ENCODE data around the gene CASKIN1.

DNA sequence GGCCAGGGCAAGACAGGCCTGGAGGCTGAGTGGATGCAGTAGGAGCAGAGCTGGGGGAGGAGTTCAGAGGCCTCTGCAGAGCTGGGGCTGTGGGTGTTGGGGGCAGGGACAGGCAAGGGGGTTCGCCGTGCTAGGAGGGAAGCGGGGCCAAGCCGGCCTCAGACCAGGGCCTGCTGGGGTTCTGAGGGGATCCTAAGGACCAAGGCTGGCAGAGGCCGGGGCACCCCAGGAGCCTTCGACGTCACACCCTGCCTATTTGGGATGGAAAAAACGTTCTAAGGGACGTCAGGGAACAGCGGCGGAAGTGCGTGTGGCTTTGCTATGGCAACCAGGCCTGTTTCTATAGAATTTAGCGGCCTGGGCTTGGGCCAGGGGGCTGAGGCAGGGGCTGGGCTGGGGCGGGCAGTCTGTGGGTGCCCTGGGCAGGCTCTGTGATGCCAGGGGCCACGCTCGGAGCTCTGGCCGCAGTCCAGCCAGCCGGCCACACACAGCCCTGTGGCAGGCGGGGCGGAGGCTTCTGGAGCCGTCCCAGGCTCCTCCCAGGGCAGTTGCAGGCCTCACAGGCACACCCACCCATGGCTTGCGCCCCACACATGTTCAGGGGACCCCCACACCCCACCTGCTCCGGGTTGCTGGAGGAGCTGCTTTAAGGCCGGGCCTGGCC, 37.1 kb downstream of the CASKIN1 start:
- TF ChIP-seq POLR2AphosphoS5 (IDR thresholded peaks at IDR 0.05; ENCODE audit: low read depth) = no peak
- TF ChIP-seq, protein P1, sequence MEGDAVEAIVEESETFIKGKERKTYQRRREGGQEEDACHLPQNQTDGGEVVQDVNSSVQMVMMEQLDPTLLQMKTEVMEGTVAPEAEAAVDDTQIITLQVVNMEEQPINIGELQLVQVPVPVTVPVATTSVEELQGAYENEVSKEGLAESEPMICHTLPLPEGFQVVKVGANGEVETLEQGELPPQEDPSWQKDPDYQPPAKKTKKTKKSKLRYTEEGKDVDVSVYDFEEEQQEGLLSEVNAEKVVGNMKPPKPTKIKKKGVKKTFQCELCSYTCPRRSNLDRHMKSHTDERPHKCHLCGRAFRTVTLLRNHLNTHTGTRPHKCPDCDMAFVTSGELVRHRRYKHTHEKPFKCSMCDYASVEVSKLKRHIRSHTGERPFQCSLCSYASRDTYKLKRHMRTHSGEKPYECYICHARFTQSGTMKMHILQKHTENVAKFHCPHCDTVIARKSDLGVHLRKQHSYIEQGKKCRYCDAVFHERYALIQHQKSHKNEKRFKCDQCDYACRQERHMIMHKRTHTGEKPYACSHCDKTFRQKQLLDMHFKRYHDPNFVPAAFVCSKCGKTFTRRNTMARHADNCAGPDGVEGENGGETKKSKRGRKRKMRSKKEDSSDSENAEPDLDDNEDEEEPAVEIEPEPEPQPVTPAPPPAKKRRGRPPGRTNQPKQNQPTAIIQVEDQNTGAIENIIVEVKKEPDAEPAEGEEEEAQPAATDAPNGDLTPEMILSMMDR (IDR thresholded peaks at IDR 0.05; ENCODE audit: insufficient read depth, low read length) = no peak
- TF ChIP-seq, protein P2, sequence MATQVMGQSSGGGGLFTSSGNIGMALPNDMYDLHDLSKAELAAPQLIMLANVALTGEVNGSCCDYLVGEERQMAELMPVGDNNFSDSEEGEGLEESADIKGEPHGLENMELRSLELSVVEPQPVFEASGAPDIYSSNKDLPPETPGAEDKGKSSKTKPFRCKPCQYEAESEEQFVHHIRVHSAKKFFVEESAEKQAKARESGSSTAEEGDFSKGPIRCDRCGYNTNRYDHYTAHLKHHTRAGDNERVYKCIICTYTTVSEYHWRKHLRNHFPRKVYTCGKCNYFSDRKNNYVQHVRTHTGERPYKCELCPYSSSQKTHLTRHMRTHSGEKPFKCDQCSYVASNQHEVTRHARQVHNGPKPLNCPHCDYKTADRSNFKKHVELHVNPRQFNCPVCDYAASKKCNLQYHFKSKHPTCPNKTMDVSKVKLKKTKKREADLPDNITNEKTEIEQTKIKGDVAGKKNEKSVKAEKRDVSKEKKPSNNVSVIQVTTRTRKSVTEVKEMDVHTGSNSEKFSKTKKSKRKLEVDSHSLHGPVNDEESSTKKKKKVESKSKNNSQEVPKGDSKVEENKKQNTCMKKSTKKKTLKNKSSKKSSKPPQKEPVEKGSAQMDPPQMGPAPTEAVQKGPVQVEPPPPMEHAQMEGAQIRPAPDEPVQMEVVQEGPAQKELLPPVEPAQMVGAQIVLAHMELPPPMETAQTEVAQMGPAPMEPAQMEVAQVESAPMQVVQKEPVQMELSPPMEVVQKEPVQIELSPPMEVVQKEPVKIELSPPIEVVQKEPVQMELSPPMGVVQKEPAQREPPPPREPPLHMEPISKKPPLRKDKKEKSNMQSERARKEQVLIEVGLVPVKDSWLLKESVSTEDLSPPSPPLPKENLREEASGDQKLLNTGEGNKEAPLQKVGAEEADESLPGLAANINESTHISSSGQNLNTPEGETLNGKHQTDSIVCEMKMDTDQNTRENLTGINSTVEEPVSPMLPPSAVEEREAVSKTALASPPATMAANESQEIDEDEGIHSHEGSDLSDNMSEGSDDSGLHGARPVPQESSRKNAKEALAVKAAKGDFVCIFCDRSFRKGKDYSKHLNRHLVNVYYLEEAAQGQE (IDR thresholded peaks at IDR 0.05; ENCODE audit: insufficient replicate concordance, low read depth) = no peak
- no peak for TF ChIP-seq GABPA (IDR thresholded peaks at IDR 0.05; ENCODE audit: low read depth)
